Islet precursor cell (in vitro differentiated cells): ENCODE results near the gene LY6G6C.

ENCODE experiments used
- DNase-seq: peaks from one replicate; pipeline ENCODE4 v3.0.0-alpha.2; 2018

LY6G6C gene

DNA sequence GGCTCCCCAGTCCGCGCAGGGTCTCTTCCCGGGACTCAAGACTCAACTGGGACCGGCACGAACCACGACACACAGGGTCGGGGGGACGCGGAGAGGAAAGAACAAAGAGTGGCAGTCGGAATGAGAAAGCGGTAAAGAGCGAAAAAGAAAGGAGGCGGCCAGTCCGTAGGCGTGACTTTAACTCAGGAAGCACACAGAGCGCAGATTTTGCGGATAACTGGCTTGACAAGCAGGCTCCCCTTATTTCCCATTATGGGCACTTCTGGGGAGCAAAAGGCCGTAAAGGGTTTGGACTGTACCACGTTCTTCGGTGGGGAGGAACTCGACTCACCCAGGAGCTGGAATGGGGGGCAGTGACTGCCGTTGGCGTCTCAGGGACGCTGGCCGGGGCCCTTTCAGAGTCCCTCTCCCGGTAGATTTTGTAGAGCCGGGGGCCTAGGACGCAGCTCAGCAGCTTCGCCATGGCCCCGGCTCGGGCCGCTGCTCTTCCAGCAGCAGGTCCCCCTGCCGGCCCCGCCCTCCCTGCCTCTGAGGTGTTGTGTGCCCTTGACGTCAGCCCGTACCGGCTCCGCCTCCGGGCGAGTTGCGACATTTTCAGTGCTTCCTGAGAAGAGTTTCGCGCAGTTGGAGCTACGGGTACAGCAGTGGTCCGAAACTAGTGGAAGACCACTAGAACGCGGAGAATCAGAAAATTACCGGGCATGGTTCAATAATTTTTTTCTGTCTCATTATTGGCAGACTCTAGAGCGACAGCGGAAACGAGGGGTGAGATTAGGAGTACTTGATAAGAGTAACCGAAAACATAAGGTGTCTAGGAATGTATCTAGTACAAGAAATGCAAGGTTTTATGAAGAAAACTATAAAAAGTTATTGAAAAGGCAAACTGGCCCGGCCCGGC lies 18.5 kb downstream of the LY6G6C start, which contains the start of gene ABHD16A:
ABHD16A (minus strand) TSS at position 506 of the 898 bp plus-strand sequence; CDS start at position 463, 43 bp downstream.
- peak; percentile 99 for DNase-seq

DNA sequence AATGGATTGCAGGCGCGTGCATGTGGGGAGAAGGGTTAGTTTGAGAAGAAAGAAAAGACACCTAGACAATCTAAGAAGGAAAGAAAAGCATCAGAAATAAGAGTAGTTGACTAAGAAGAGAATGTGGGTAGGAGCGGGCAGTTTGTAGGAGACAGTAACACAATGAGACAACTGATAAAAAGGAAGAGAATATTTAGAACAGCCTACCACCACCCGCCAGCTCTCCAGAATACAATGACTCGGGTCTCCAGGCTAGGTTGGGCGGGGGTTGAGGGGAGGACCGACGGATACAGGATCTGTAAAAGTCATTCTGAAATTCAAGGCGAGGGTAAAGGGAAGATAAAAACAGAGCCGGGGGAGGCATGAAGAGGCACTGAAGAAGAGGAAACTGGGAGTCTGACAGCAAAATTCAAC lies 19.1 kb downstream of the LY6G6C start:
- no peak for DNase-seq

DNA sequence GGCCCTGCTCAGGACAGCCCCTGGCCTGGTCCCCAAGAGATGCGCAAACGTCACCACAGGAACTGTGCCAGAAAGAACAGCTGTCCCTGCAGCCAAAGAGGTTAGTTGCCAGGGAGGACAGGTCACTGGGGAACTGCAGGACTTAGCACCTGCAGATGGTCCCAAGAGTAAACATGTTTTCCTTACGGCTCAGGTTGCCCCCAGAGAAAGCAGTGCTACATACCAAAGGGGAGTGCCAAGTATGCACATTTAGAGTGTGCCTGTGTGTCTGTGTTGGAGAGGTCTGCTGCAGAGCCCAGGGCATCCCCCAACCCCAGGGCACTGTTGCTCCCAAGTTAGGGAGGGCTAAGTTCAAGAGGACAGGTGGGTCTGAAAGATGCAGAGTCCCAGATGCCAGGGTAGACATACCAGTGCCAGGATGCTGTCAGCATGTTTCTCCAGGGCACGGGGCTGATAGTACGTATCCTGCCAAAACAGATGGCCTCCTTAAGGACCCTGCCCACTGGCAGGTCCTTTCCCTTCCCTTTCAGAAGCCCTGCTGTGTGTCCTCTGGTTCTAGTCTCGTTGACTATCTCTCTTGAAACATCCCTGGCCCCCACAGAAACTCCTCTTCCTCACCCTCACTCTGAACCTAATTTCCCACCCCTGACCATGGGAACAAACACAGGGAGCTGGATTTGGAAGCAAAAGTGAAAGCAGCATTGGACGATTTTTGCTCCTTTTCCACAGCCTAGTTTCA lies 19.7 kb downstream of the LY6G6C start:
- no peak for DNase-seq

DNA sequence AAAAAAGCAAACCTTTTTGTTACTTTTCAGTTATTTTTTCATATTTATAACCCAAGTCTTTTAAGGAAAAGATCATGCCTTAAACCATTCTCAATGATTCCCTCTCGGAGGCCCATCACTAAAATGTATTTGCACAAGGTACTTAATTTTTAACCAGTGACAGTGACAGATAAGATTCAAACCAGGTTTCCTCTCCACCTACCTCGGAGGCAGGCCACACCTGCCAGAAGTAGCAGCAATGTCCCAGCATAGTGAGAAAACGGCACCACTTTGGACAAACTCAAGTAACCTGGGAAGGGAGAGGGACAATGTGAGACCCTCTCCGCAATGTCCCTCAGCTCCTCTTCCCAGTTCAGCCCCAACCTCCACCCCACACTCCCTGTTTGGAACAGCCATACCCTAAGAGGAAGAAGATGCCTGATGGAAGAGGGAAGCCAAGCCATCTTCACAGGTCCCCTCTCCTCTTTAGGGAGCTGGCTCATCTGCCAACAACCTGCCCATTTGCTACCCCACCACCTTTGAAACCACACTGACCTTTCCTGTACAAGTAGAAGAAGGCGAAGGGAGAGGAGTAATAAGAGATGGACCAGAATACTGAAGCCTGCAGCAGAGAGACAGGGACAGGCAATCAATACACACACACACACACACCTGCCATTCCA lies 20.7 kb downstream of the LY6G6C start:
- no peak for DNase-seq

DNA sequence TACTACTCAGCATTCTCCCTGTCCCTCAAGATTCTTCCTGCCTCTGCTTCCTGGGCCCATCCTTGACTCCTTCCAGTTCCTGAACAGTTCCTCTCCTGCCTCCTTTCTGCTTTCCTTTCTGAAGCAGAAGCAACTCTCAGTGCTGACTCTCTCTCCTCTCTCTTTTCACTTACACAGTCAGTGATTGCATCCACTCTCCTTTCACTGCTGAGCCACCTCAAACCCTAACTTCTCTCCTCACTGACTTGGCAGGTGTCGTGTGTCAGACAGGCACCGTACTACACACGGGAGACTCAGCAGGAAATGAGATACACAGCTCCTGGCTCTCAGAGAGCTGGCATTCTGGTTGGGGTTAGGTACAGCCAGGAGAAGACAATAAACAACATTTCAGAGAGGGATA lies 24.0 kb downstream of the LY6G6C start:
- DNase-seq: no peak

DNA sequence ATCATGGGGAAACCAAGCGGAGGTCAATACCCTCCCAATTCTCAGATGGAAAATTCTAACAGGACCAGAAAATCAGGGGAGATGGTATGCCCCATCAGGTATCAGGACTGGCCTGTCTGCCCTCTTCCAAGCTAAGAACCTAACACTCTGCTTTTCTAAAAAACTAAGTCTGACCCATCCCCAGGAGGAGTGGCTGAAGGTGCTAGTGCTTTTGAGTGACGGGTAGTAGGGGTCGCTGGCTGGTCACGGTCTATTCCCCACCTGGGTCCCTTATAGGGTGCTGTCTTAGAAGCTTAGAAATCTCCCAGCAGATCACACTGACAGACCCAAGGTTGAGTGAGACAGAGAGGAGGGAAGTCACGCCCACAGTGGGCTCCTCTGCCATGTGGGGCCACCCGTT lies 28.0 kb downstream of the LY6G6C start:
- DNase-seq: no peak

DNA sequence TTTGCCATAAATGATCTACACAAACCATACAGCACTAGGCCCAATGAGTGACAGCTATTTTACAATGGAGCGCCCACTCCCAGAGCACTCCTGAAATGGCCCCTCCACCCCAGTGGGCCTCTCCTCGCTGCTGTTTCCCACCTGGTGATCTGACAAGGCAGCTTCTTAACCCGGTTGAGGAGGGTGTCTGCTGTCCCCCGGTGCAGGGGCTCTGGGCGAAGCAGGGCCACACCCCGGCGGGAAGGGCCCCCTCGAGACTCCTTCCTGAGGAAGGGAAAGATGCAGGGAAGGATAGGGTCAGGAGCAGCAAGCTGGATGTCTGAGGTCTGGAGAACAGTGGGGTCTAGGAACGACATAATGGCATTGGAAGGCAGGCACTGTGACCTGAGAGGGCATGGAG lies 28.7 kb downstream of the LY6G6C start:
- no peak for DNase-seq

DNA sequence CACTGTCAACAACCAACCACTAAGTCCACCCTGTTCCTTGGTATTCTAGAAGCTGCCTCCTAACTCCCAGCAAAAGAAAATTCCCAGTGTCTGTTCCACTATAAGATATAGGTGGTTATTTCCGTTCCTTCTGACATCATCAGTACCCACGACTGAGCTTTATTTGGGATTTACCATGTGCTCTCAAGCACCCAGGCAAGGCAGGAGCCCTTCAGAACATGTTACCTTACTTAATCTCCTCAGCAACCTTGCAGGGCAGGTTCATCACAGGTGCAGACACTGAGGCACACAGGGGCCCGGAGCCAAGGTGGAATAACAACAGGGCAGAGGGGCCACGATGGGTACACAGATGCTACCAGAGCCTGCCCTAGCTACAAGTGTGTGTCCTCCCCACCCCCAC lies 29.2 kb downstream of the LY6G6C start:
- DNase-seq: no peak

DNA sequence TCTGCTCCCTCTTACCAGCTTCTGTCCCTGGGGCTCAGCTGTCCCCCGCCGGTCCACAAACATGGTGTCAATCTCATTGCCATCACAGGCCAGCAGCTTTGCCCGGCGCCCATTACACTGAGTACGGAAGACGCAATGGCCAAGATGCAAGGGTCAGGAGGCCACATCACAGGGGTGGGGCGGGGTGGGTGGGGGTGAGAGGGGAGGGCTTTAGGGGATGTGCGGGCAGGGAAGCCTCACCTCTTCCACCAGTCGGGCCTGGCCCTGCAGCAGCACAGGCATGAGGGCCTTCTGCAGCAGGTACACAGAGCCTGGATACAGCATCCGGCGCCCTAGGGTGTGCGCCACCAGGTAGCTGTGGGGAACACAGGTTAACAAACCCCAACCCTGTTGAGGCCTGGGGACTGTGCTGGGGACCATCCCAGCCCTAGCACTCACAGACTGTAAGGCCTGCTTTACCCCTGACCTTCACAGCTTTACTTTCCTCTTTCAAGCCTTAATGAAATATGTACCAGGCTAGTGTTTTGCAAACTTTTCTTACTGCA lies 29.9 kb downstream of the LY6G6C start:
- no peak for DNase-seq

DNA sequence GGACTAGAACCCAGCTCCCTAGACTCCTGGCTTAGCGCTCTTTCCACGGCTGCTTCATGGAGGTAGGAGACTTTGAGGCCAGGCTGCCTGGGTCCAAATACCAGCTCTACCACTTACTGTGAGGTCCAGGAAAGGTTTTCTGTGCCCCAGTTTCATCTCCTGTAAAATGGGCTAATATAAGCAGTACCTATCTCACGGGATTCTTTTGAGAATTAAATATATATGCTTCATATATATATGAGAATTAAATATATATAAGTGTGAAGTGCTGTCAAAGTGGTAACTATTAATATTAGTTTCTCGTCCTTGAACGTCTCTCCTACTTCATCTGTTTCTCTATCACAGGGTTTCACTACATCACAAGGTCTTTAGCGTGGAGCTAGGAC lies 30.5 kb downstream of the LY6G6C start:
- no peak for DNase-seq

DNA sequence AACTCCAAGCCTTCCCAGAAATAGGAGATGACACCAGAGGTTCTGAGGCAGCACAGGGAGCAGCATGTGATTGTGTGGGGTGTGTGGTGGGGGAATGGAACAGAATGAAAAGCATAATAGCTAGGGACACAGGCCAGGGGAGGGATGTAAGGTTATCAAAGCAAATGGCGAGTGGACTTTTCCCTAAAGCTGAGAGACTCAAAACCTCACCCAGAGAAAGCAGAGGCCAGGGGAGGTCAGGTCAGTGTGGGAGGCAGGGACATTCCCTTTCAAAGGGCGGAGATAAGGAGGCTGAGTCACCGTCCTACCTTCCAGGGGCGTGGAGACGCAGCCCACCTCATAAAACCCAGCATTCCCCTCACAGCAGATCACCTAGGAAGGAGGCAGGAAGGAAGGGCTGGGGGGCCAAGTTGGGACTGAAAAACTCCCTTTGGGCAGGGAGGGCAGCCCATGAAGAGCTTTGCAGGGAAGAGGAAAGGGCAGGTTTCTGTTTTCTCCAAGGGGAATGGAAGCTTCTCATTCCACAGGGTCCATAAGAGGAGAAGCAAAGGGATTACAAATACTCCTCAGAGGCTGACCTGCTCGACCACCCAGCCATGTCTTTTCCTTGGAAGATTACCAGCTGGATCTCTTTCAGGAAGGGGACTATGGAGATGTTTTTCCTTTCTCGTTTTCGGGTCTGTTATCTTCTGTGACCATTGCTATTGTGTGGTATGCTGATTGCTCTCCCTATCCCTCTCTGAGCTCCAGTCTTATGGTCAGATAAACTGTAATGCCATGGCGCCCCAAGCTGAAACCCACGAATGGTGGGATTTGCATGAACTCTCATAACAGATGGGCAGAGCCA lies 31.1 kb downstream of the LY6G6C start:
- peak; percentile 88 for DNase-seq

DNA sequence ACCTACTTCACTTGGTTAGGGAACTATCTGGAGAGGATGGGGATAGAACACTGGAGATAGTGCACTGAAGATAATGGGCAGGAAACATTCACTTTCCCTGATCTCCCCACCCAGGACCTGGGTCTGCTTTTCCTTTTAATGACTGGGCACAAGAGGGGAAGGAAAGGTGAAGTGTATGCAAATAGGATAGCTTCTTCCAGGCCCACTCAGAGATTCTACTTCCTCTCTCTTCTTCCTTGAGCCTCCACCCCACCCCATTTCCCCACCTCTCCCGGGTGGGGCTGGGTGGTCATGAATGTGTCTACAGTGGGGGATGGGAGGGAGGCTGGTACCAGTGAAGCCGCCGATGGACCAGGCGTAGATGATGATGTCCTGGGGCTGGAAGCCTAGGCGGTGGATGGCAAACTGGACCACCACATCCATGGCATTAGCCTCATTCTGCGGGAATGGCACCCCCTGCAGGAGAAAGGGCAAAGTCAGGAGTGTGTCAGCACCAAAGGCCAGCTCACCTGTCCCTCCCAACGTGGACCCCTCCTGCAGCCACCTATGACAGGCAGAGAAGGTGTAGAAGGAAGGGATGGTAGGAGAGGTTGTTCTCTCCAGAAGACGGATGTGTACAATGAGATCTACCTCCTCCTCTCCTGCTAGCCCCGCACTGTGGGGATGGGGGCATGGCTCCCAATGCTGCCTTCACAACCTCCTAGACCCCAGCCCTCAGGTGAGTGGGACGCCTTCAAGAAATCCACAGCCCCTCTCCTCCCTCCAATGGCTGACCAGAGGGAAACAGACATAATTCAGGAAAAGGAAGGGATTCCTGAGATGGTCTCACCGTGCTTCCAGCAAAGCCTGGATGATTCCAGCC lies 32.1 kb downstream of the LY6G6C start:
- DNase-seq: no peak

DNA sequence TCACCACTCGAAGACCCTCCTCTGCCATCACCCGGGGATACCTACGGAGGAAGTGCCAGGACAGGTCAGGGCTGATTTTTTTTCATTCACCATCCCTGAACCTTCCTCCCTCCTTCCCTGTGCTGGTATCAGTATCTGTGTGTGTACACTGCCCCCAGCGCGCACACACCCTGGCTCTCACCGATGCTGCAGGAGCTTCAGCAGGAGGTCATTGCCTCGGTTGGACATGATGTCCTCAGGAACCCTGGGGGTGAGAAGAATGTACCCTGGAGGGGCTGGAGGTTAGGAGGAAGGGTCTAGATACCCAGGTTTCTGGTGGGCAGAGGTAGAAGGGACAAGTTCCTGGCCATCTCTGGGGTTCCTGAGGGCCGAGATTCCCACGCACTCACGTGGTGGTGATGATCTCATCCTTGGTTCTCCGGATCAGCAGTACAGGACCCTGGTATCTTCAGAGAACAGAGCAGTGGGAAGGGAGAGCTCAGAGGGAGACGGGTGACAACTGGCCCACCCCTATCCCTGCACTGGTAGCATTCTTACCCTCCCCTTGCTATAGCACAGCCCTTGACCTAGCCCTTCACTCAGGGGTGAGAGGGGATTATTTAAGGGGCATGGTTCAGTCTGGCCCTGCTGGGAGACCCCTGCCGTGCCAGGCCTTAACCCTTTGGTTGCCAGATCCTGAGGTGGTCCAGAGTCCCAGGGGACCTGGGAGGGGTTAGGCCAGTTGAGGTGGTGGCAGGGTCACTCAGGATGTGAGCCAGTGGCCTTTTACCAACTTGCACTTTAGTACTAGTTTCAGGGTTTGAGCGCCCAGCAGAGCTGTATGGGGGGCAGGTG lies 33.5 kb downstream of the LY6G6C start:
- DNase-seq: no peak

DNA sequence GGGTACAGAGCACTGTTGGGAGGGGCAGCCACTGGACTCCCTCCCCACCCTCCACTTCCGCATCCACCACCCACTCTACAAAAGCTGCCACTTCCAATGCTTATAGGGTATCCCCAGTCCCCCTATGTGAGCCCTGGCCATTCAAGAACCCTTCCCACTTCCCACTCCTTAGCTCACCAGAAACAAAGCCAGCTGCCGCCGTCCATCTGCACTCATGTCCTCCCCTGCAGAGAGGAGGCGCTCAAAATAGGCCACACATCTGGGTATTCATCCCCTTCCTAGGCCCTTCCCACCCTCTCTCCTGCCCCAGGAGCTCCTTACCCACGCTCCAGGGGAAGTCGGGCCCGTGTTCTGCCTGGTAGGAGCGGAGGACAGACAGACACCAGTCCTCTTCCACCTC lies 34.2 kb downstream of the LY6G6C start:
- DNase-seq: no peak

DNA sequence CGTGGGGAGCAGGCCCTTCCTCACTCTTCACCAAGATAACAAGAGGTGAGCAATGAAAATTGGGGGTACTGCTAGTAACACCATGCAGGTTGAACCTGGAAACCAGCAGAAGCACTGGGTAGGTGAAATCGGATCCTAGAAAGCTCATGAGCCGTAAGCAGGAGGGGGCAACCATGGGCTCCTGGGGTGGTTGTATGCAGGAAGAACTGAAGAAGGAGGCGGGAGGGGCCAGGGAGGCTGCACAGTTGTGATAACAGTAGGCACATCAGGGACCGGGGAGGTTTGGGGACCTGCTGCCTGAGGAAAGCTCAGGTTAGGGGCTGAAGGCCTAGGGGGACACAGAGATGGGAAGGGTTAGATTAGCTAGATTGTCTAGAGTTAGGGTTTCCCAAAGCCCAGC lies 35.1 kb downstream of the LY6G6C start:
- DNase-seq: no peak

DNA sequence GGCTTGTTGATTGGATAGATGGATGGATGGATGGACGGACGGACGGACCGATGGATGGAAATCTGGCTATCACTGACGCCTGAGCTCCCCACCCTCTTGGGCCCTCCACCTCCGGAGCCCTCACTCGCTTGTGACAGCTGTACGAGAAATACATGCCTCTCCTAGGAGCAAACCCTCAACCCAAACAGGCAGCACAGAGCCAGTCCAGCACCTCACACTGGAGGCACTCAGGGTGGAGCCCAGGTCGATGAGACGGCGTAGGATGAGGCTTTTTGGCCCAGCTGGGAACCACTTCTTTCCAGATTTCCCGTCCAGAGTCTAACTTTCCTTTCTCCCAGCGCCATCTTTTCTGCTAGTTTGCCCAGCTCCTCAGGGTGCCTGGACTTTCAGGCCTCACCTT lies 38.0 kb downstream of the LY6G6C start:
- no peak for DNase-seq

DNA sequence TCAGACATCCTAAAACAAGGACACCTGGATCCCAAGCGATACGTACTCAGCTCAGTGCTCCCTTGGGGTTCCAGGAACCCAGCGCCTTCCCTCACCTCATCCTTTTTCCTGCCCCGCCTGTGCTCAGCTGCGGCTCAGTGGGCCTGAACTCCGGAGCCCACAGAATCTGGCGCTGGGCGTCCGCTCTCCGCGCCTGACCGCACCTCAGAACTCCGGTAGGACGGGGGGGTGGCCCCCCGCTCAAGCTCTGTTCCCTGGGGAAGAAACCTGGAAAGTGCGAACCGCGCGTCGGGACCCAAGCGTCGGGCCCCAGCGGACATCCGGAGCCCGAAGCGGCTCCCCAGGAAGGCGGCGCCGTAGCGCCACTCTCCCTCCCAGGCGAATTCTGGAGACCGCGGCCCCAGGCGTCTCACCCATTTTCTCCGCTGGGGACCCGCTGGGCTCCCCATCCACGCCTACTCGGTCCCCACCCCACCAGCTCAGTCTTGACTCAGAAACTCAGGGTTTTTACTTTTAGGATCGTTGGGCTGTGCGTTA lies 40.3 kb downstream of the LY6G6C start:
- DNase-seq: peak; percentile 65

DNA sequence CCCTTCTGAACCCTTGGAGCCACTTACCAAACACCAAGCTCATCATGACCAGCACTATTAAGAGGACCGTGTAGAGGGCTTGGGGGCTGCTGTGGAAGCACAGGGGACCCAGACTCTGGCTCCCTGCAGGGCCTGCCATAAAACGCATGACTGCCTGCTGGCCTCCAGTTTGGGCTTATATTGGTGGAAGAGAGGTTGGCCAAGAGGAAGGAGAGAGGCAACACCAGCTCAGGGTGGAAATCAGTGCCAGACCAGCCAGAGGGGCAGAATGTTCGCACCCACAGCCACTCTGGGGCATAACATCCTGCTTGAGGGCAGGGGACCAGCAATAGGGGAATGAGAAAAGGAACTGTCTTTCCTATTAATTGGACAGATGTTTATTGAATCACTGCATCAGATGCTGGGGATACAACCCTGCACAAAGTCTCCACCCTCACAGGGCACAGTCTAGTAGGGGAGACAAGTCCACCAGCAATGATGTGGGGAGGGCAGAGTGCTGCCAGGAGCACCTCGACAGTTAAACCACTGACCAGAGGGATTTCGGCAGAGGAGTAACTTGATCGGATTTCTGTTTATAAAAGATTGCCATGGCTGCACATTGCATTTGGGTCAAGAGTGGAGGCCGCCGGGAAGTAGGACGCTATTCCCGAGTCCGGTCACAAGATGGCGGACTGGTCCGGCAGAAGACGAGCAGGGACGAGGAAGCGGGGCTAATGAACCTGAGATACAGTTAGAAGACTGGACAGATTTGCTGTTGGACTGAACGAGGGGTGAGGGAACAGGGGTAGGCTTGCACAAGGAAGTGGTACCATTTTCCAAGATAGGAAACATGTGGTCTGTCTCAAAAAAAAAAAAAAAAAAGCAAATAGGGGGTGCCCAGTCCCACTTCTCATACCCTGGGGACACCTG lies 41.1 kb downstream of the LY6G6C start, which contains the start of gene LY6G5C:
LY6G5C (minus strand) TSS at position 842 of the 909 bp plus-strand sequence; CDS start at position 148, 694 bp downstream.
- peak; percentile 89 for DNase-seq

DNA sequence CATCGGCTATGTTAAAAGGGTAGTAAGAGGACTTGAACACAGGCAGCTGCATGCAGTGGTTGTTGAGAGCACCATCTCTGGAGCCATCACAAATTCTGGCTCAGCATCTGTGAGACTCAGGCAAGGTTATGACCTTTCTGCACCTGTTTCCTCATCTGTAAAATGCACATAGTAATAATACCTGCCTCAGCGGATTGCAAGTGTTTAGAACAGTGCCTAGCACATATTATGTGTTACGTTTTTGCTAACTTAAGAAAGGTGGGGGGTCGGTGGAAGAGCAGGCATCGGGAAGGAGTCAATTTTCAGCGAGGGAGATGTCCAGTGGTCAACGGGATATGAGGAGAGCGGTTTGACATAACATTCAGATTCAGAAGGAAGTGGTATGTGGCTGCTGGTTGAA lies 43.6 kb downstream of the LY6G6C start:
- no peak for DNase-seq
